PFSK-1 (cell line): ENCODE measurements around the gene KRT13.

Experiments
- FOXP2 ChIP-seq: optimal IDR thresholded peaks from 2 replicates; pipeline ENCODE3; 2011; ENCODE audit warnings: borderline replicate concordance, control low read depth, inconsistent platforms; ENCODE audit not compliant: insufficient read depth; ENCODE audit errors: extremely low read length, extremely low read depth
- POLR2AphosphoS5 ChIP-seq: IDR thresholded peaks from 2 replicates; pipeline ENCODE4 v1.6.1; 2012; ENCODE audit warnings: low read depth, mild to moderate bottlenecking, control low read depth, low read length, moderate library complexity
- REST ChIP-seq, 2 experiments: IDR thresholded peaks; 2 replicates each; pipeline versions ENCODE4 v1.6.1 to v1.8.0; 2011 to 2012; ENCODE audit warnings: low read depth in 2 of 2, low read length in 2 of 2, control low read depth in 1 of 2, inconsistent platforms in 1 of 2, mild to moderate bottlenecking in 1 of 2, moderate library complexity in 1 of 2; ENCODE audit not compliant: insufficient read depth in 1 of 2
- SIN3A ChIP-seq: IDR thresholded peaks from 2 replicates; pipeline ENCODE4 v1.6.1; 2012; ENCODE audit warnings: mild to moderate bottlenecking, low read length, moderate library complexity, borderline replicate concordance; ENCODE audit not compliant: insufficient read depth
- TAF1 ChIP-seq: IDR thresholded peaks from 2 replicates; pipeline ENCODE4 v1.6.1; 2012; ENCODE audit warnings: low read length, control low read depth, borderline replicate concordance; ENCODE audit not compliant: insufficient read depth

GRCh38 chr17:41456204-41456603 lies 49.2 kb downstream of the KRT13 start:
- TF ChIP-seq TAF1 (no peak), POLR2AphosphoS5 (no peak), REST (IDR thresholded peaks at IDR 0.05; ENCODE audit: insufficient read depth in 1 of 2, low read depth in 2 of 2, low read length in 2 of 2) (no peak), SIN3A (no peak), FOXP2 (no peak)
